K562 (cell line): ENCODE results near the gene STON2. TPM values are rescaled to one million over a fixed set of nuclear protein-coding genes. Genes with fewer than 3 reads are reported as not detected.

Source experiments
- DACH1 ChIP-seq: fragments of 450-650 bp; IDR thresholded peaks from 2 replicates; pipeline ENCODE4 v1.6.1; 2018; ENCODE audit not compliant: partially characterized antibody
- EHMT2 ChIP-seq: fragments of 450-650 bp; IDR thresholded peaks from 2 replicates; pipeline ENCODE4 v1.6.1; 2018; ENCODE audit warnings: antibody characterized with exemption
- ETS2 ChIP-seq: IDR thresholded peaks from 2 replicates; pipeline ENCODE4 v1.6.1; 2016; ENCODE audit warnings: borderline replicate concordance, missing genetic modification characterization, mild to moderate bottlenecking, moderate library complexity, missing compliant biosample characterization; ENCODE audit not compliant: poor library complexity, severe bottlenecking
- FOXK2 ChIP-seq, 2 experiments: fragments of 450-650 bp; IDR thresholded peaks in 1 of 2; conservative IDR thresholded peaks in 1 of 2; 2 replicates each; pipeline ENCODE4 v1.6.1; 2016; ENCODE audit warnings: low read depth in 2 of 2, mild to moderate bottlenecking in 1 of 2
- ID3 ChIP-seq, 2 experiments: fragments of 250-450 bp in 1 of 2; fragments of 450-650 bp in 1 of 2; sonication (Bioruptor Pico) in 1 of 2; IDR thresholded peaks; 2 replicates each; pipeline versions ENCODE4 v1.6.1 to v1.8.0; 2016 to 2021; ENCODE audit warnings: mild to moderate bottlenecking in 2 of 2, moderate library complexity in 2 of 2, missing compliant biosample characterization in 1 of 2, missing genetic modification characterization in 1 of 2
- MAFF ChIP-seq: IDR thresholded peaks from 2 replicates; pipeline ENCODE4 v1.6.1; 2012; ENCODE audit warnings: low read length, improper control_type of control experiment
- MCM5 ChIP-seq: fragments of 450-650 bp; IDR thresholded peaks from 2 replicates; pipeline ENCODE4 v1.6.1; 2016; ENCODE audit warnings: low read depth
- NFRKB ChIP-seq: fragments of 450-650 bp; IDR thresholded peaks from 2 replicates; pipeline ENCODE4 v1.6.1; 2016; ENCODE audit warnings: low read depth
- RB1 ChIP-seq: fragments of 450-650 bp; IDR thresholded peaks from 2 replicates; pipeline ENCODE4 v1.6.1; 2017; ENCODE audit warnings: low read depth, mild to moderate bottlenecking
- RNF219 ChIP-seq: fragments of 250-450 bp; sonication (Bioruptor Pico); IDR thresholded peaks from 2 replicates; pipeline ENCODE4 v1.5.0; 2022; ENCODE audit warnings: mild to moderate bottlenecking
- SIN3B ChIP-seq: fragments of 450-650 bp; IDR thresholded peaks from 2 replicates; pipeline ENCODE4 v1.6.1; 2017; ENCODE audit warnings: low read depth, mild to moderate bottlenecking, moderate library complexity
- SIRT6 ChIP-seq: IDR thresholded peaks from one replicate; pipeline ENCODE4 v1.6.1; 2012; ENCODE audit warnings: low read depth, mild to moderate bottlenecking, control low read depth, inconsistent platforms, low read length, moderate library complexity
- SNRNP70 ChIP-seq: fragments of 200-400 bp; formaldehyde crosslinking; optimal IDR thresholded peaks from 2 replicates; pipeline ENCODE3; 2017; ENCODE audit warnings: low read depth, low read length
- SRSF1 ChIP-seq: fragments of 200-400 bp; formaldehyde crosslinking; IDR thresholded peaks from 2 replicates; pipeline ENCODE4 v1.6.1; 2017; ENCODE audit warnings: mild to moderate bottlenecking, low read depth, low read length, moderate library complexity
- USF2 ChIP-seq: sonication (generic); formaldehyde crosslinking; IDR thresholded peaks from 2 replicates; pipeline ENCODE4 v1.5.0; 2020; ENCODE audit warnings: missing genetic modification reagents
- ZBTB33 ChIP-seq: sonication (generic); formaldehyde crosslinking; IDR thresholded peaks from 2 replicates; pipeline ENCODE4 v1.8.1; 2023; ENCODE audit warnings: mild to moderate bottlenecking, missing genetic modification reagents
- ZC3H8 ChIP-seq: fragments of 450-650 bp; IDR thresholded peaks from 2 replicates; pipeline ENCODE4 v1.6.1; 2017
- ZKSCAN1 ChIP-seq: fragments of 150-350 bp; IDR thresholded peaks from 2 replicates; pipeline ENCODE4 v1.6.1; 2016; ENCODE audit warnings: low read depth, low read length
- ZNF146 ChIP-seq: IDR thresholded peaks from one replicate; pipeline ENCODE4 v1.6.1; 2018; ENCODE audit warnings: missing compliant biosample characterization; ENCODE audit not compliant: unreplicated experiment
- ZNF212 ChIP-seq: fragments of 450-650 bp; formaldehyde crosslinking; IDR thresholded peaks from 2 replicates; pipeline ENCODE4 v1.4.0; 2020; ENCODE audit warnings: mild to moderate bottlenecking
- ZNF311 ChIP-seq: fragments of 250-450 bp; sonication (Bioruptor Pico); IDR thresholded peaks from 2 replicates; pipeline ENCODE4 v1.4.0; 2020; ENCODE audit warnings: mild to moderate bottlenecking, moderate library complexity
- ZNF324 ChIP-seq: fragments of 250-450 bp; sonication (Bioruptor Pico); IDR thresholded peaks from 2 replicates; pipeline ENCODE4 v1.4.0; 2020; ENCODE audit warnings: mild to moderate bottlenecking
- ZNF696 ChIP-seq: fragments of 250-450 bp; sonication (Bioruptor Pico); conservative IDR thresholded peaks from 2 replicates; pipeline ENCODE4 v1.4.0; 2020; ENCODE audit warnings: mild to moderate bottlenecking, moderate library complexity
- ZNF707 ChIP-seq: fragments of 250-450 bp; sonication (Bioruptor Pico); conservative IDR thresholded peaks from 2 replicates; pipeline ENCODE4 v1.8.0; 2022; ENCODE audit warnings: inconsistent platforms, mild to moderate bottlenecking, moderate library complexity
- ZNF764 ChIP-seq: fragments of 250-450 bp; sonication (Bioruptor Pico); IDR thresholded peaks from 2 replicates; pipeline ENCODE4 v1.4.0; 2020; ENCODE audit warnings: low read depth, mild to moderate bottlenecking, moderate library complexity
- polyA plus RNA-seq, 8 experiments: library from polyadenylated mRNA; depleted of rRNA in 4 of 8; stranded (reverse) in 5 of 8; unstranded in 3 of 8; fragments of >200 nt; fragmentation: Nextera tagmentation in 2 of 8; fragmentation: Illumina TruSeq in 1 of 8; extraction: Ambion mirVana in 2 of 8; extraction: Trizol in 1 of 8; gene quantifications; 2 replicates each; pipeline versions ENCODE4 v1.2.1 to v1.2.3, GENCODE V29; 2011 to 2014; ENCODE audit warnings: inconsistent platforms in 1 of 8, missing spikeins in 1 of 8
- total RNA-seq, 7 experiments: library from RNA; depleted of rRNA in 6 of 7; stranded (reverse); fragments of >200 nt in 6 of 7; fragmentation: Illumina TruSeq in 2 of 7; extraction: Trizol in 2 of 7; gene quantifications; 2 replicates each; pipeline versions ENCODE4 v1.2.1 to v1.2.3, GENCODE V29; 2011 to 2021; ENCODE audit warnings: low replicate concordance in 1 of 7

Gene STON2
- total and polyA plus RNA-seq, 9 of the 15 experiments (the other 6 are each of a cell fraction or from before 2014, with no cell fraction given), result 7.8 to 99.3 (median 53.5) TPM

- no peak for TF ChIP-seq ZBTB33 (CRISPR knock-in tag)
- TF ChIP-seq SRSF1, result no peak
- no peak for TF ChIP-seq ZNF324
- no peak for TF ChIP-seq SIN3B
- no peak for TF ChIP-seq USF2 (CRISPR knock-in tag)
- no peak for TF ChIP-seq SIRT6
- no peak; the same call in 1 of the 2 replicates for TF ChIP-seq RB1
- peak; percentile 80 for TF ChIP-seq DACH1
- TF ChIP-seq ID3 (CRISPR knock-in tag; IDR thresholded peaks at IDR 0.05), result no peak
- TF ChIP-seq ID3 (tag; IDR thresholded peaks at IDR 0.05), result no peak
- no peak for TF ChIP-seq SNRNP70
- TF ChIP-seq RNF219 (CRISPR knock-in tag), result no peak
- TF ChIP-seq ZNF696 (CRISPR knock-in tag), result no peak
- no peak for TF ChIP-seq ZC3H8
- TF ChIP-seq MCM5, result no peak
- peak; percentile 82 for TF ChIP-seq MAFF
- TF ChIP-seq FOXK2 (conservative IDR thresholded peaks at IDR 0.05 in 1 of 2, IDR thresholded peaks at IDR 0.05 in 1 of 2; ENCODE audit: low read depth in 2 of 2), result peak in 1 of 2 experiments; percentile 40; a peak in 2 of 4 replicates
- TF ChIP-seq ZKSCAN1, result no peak
- TF ChIP-seq ZNF212 (CRISPR knock-in tag), result no peak
- TF ChIP-seq ZNF311, result no peak
- TF ChIP-seq ETS2, result no peak
- no peak for TF ChIP-seq ZNF764 (CRISPR knock-in tag)
- no peak for TF ChIP-seq ZNF146 (CRISPR knock-in tag)
- no peak; the same call in 1 of the 2 replicates for TF ChIP-seq NFRKB
- no peak for TF ChIP-seq ZNF707
- TF ChIP-seq EHMT2, result no peak
Measured at GRCh38 chr14:81427348-81428058, 27.4 kb upstream of the STON2 start (continued).
